ENCODE measurements around the gene HOXB5. TPM values are rescaled to one million over a fixed set of nuclear protein-coding genes. Genes with fewer than 3 reads are reported as not detected.

The HOXB5 gene
- polyA plus RNA-seq, 3 donors = 30.0 to 58.2 (median 39.7) TPM

GRCh38 chr17:48559122-48559839 lies 34.3 kb downstream of the HOXB5 start:
- no peak for DNase-seq (ENCODE audit: extremely low read depth in 1 of 11, low read depth in 9 of 11, low spot score in 4 of 11)

- DNase-seq (ENCODE audit: extremely low read depth in 1 of 11, low read depth in 9 of 11, low spot score in 4 of 11) = no peak
These were observed 34.8 kb downstream of the HOXB5 start for GRCh38 chr17:48558831-48559121.

- DNase-seq (ENCODE audit: extremely low read depth in 1 of 11, low read depth in 9 of 11, low spot score in 4 of 11) = no peak
These were observed 35.3 kb downstream of the HOXB5 start for GRCh38 chr17:48558057-48558830.

GRCh38 chr17:48556576-48557401 lies 36.8 kb downstream of the HOXB5 start:
- DNase-seq (ENCODE audit: extremely low read depth in 1 of 11, low read depth in 9 of 11, low spot score in 4 of 11) = no peak

GRCh38 chr17:48556229-48556575 lies 37.4 kb downstream of the HOXB5 start:
- DNase-seq (ENCODE audit: extremely low read depth in 1 of 11, low read depth in 9 of 11, low spot score in 4 of 11) = no peak

- DNase-seq (ENCODE audit: extremely low read depth in 1 of 11, low read depth in 9 of 11, low spot score in 4 of 11) = peak in 8 of 11 donors; percentile 88 to 96 (median 93)
These were observed 38.0 kb downstream of the HOXB5 start for GRCh38 chr17:48555258-48556228.

- DNase-seq (ENCODE audit: extremely low read depth in 1 of 11, low read depth in 9 of 11, low spot score in 4 of 11) = no peak
These were observed 38.9 kb downstream of the HOXB5 start for GRCh38 chr17:48554412-48555257.

- DNase-seq (ENCODE audit: extremely low read depth in 1 of 11, low read depth in 9 of 11, low spot score in 4 of 11) = no peak
These were observed 39.8 kb downstream of the HOXB5 start for GRCh38 chr17:48553826-48554225.

- DNase-seq (ENCODE audit: extremely low read depth in 1 of 11, low read depth in 9 of 11, low spot score in 4 of 11) = no peak
These were observed 40.4 kb downstream of the HOXB5 start for GRCh38 chr17:48553190-48553547.

- DNase-seq (ENCODE audit: extremely low read depth in 1 of 11, low read depth in 9 of 11, low spot score in 4 of 11) = no peak
These were observed 41.0 kb downstream of the HOXB5 start for GRCh38 chr17:48552466-48553189.

GRCh38 chr17:48551596-48552465 lies 41.7 kb downstream of the HOXB5 start:
- no peak for DNase-seq (ENCODE audit: extremely low read depth in 1 of 11, low read depth in 9 of 11, low spot score in 4 of 11)

GRCh38 chr17:48551214-48551555 lies 42.4 kb downstream of the HOXB5 start:
- DNase-seq (ENCODE audit: extremely low read depth in 1 of 11, low read depth in 9 of 11, low spot score in 4 of 11) = no peak

- no peak for DNase-seq (ENCODE audit: extremely low read depth in 1 of 11, low read depth in 9 of 11, low spot score in 4 of 11)
These were observed 42.9 kb downstream of the HOXB5 start for GRCh38 chr17:48550502-48551213.

GRCh38 chr17:48549914-48550501 lies 43.6 kb downstream of the HOXB5 start:
- no peak for DNase-seq (ENCODE audit: extremely low read depth in 1 of 11, low read depth in 9 of 11, low spot score in 4 of 11)

GRCh38 chr17:48549281-48549630 lies 44.3 kb downstream of the HOXB5 start:
- peak in 1 of 11 donors; percentile 7 for DNase-seq (ENCODE audit: extremely low read depth in 1 of 11, low read depth in 9 of 11, low spot score in 4 of 11)
